Large intestine (tissue), 3 donors: ENCODE results near the gene DVL2. TPM values are rescaled to one million over a fixed set of nuclear protein-coding genes. Genes with fewer than 3 reads are reported as not detected.

Source experiments
- DNase-seq, 2 donors: peaks; one replicate each; pipeline versions ENCODE4 v3.0.0 to v3.0.0-alpha.2; 2013
- H3K27ac ChIP-seq: one replicate; pipeline ENCODE4 v1.5.1; 2013; ENCODE audit warnings: low read length
- H3K27me3 ChIP-seq: 2 replicates; pipeline ENCODE4 v1.6.1; 2013; ENCODE audit warnings: low read length; ENCODE audit not compliant: control insufficient read depth, insufficient read depth
- H3K36me3 ChIP-seq: 2 replicates; pipeline ENCODE4 v1.6.1; 2013; ENCODE audit warnings: low read length; ENCODE audit not compliant: control insufficient read depth, insufficient read depth
- H3K4me1 ChIP-seq: one replicate; pipeline ENCODE4 v1.6.1; 2013; ENCODE audit warnings: low read length; ENCODE audit not compliant: control insufficient read depth, insufficient read depth
- H3K4me3 ChIP-seq: one replicate; pipeline ENCODE4 v1.5.1; 2013; ENCODE audit warnings: low read length
- H3K9me3 ChIP-seq: one replicate; pipeline ENCODE4 v1.6.1; 2013; ENCODE audit warnings: mild to moderate bottlenecking, low read depth, low read length, moderate library complexity; ENCODE audit not compliant: control insufficient read depth
- WGBS: methylation state at CpG from one replicate; pipeline ENCODE4 v1.1.5; 2013; ENCODE audit warnings: low lambda C conversion rate; ENCODE audit not compliant: insufficient coverage; 5-methylcytosine and 5-hydroxymethylcytosine counted together
- polyA plus RNA-seq: library from polyadenylated mRNA; unstranded; fragments of 120-200 nt; gene quantifications from one replicate; pipeline ENCODE4 v1.2.1, GENCODE V29; 2013

DVL2 gene
- polyA plus RNA-seq, 1 donor = 44.5 TPM

DNA sequence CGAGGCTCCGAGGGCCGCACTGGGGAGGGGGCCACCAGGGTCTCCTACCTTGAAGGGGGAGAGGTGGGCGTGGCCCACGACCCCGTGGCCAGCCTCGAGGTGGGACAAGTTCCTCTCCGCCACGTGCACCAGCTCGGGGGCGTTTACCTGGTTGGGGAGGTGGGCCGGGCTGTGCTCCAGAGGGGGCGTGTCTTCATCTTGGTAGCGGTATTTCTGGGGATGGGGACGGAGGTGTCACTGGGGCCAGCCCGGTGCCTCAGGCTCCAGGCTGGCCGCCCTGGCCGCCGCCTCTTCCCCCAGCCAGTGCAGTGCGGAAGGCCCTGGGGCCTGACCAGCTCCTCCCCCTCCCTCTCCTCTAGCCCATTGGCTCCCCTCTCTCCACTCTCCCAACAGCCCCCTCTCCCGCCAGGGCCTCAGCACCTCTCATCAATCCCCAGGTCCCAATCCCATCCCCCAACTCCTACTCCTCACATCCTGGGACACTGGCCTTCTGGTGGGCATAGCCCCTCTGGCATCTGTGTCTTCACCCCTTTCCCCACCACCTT, 26.2 kb downstream of the DVL2 start:
- no peaks in the 10 kb centered on the region for H3K36me3 ChIP-seq

DNA sequence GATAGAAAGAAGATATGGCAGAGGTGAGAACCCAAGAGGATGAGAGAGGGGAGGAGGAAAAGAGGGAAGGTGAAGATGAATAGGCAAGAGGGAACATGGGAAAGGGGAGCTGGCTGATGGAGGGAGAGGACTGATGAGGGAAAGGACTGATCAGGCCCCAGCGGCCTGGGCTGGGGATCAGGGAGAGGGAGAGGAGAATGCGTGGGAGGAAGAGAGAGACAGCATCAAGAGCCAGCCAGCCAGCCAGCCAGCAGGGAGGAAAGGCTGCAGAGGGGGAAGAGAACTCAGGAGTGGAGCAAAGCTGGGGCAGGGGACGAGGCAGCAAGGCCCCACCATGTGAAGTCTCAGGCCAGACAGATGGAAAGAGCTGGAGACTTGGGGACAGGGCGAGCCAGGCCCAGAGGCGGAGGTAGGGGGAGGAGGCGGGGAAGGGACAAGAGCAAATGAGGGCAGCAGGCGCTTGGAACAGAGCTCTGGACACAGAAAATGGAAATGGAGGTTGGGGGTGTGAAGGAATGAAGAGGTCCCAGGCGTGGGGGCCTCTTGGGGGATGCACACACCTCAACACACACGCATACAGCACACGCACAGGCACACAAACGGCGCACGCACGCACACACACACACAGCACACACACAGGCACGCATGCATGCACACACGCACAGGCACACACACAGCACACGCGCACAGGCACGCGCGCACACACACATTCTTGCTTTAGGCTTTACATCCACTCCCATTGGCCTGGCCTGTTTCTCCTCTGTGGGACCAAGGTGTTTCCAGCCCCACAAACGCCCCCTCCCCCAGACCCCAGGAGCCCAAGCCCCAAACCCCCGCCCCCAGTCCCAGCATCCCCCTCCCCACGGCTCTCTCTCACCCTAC, 27.0 kb downstream of the DVL2 start:
- Histone ChIP-seq H3K27me3 (peaks cover 49% of the 10 kb centered on the region), H3K27ac (no peak overlapping the region), H3K4me1 (peaks cover 13% of the 10 kb centered on the region), H3K36me3 (peaks cover 6% of the 10 kb centered on the region), H3K9me3 (no peaks in the 10 kb centered on the region), H3K4me3 (no peak overlapping the region)
- 80% methylated on average over 1 of the region's 24 CpGs for WGBS
- DNase-seq = no peak

More for the DNA sequence above, 26.2 kb downstream of the DVL2 start:
- Histone ChIP-seq H3K4me3 (no peak overlapping the region), H3K27me3 (peaks cover 53% of the 10 kb centered on the region), H3K4me1 (peaks cover 13% of the 10 kb centered on the region), H3K27ac (no peak overlapping the region), H3K9me3 (no peaks in the 10 kb centered on the region)
- no peak for DNase-seq
- no CpG with 5 or more reads among the region's 21 CpGs for WGBS

DNA sequence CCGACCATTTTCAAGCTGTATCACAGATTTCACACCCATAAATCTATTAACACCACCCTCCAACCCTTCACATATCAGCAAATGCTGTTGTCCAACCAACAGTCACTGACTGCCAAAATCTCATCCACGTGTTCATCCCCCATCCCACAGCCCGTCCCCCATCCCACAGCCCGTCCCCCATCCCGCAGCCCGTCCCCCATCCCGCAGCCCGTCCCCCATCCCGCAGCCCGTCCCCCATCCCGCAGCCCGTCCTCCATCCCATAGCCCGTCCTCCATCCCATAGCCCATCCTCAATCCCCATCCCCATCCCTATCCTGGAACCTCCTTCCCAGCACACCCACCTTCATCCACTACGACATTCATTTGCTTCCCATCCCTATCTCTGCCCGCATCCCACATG, 28.8 kb downstream of the DVL2 start:
- Histone ChIP-seq H3K4me1 (peaks cover 13% of the 10 kb centered on the region), H3K9me3 (no peaks in the 10 kb centered on the region), H3K4me3 (peak overlapping the region; percentile 62), H3K27ac (peak overlapping the region; percentile 69), H3K36me3 (peaks cover 8% of the 10 kb centered on the region), H3K27me3 (peaks cover 35% of the 10 kb centered on the region)
- 36% methylated on average over 3 of the region's 15 CpGs for WGBS
- DNase-seq = no peak

DNA sequence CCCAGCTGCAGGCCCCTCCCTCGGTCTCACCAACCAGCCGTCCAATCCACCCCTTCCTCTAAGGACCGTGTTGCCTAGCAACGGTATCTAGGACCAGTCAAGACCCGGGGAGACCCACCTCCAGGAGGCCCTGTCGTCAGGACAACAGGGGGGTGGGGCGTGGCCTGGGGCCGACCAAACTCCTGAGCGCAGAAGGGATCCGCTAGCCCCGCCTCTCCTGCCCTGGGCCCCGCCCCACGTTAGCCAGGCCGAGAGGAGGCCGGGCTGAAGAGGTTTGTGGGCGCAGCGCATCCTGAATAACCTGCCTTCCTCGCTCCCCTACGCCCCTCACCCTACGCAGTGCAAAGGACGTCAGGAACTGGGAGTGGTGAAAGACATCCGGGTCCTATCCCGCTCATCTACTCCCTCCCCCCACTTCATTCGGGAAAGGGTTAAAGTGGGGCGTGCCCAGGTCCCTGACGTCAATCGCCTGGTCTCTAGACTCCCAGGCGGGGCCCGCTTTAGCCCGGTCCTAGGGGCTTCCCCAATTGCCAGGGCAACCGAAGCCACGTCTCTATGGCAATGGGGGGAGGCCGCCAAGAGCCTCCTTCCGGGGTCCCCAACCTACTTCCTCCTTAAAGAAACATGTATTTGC, 29.4 kb downstream of the DVL2 start:
- peaks cover 13% of the 10 kb centered on the region for H3K4me1 ChIP-seq
- WGBS = no CpG with 5 or more reads among the region's 34 CpGs
- H3K4me3 ChIP-seq = peak overlapping the region; percentile 62
- H3K27me3 ChIP-seq = peaks cover 28% of the 10 kb centered on the region
- peaks cover 8% of the 10 kb centered on the region for H3K36me3 ChIP-seq
- peak overlapping the region; percentile 69 for H3K27ac ChIP-seq
- H3K9me3 ChIP-seq = no peaks in the 10 kb centered on the region
- peak; percentile 82 to 86 for DNase-seq

DNA sequence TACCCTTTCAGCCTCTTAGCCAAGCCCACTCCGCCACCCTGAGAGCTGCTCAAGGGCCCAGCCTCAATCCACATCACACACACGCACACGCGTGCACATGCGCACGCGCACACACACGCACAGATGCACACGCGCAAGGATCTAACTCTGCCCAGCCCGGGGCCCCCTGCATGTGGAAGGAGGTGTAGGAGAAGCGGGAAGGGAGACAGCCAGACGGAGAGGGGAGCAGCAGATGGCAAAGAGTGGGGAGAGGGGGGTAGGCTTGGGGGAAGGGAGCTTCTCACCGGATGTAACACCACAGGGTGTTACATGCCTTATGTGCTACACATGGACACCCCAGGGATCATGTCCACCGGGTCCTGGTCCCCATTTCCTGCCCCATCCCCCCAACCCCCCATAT, 30.0 kb downstream of the DVL2 start:
- Histone ChIP-seq H3K36me3 (peaks cover 8% of the 10 kb centered on the region), H3K27ac (peak overlapping the region; percentile 69), H3K4me1 (peaks cover 13% of the 10 kb centered on the region), H3K4me3 (peak overlapping the region; percentile 62), H3K9me3 (no peaks in the 10 kb centered on the region), H3K27me3 (peaks cover 26% of the 10 kb centered on the region)
- WGBS = no CpG with 5 or more reads among the region's 15 CpGs
- DNase-seq = no peak

DNA sequence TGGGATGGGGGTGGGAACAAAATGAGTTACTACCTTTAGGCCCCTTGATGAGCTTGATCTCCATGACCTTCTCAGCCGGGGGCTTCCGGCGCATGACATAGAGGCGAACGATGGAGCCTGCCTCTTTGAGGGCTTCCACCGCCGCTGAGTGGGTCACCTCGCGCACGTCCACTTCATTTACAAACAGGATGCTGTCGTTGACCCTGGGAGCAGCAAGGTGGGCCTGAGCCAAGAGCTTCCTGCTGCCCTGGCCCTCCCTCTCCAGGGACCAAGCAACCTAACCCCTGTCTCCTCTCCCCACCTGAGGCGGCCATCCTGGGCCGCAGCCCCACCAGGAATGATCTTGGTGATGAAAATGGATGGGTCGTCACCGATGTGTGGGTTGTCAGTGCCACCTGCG, 30.9 kb downstream of the DVL2 start:
- H3K27me3 ChIP-seq = peaks cover 18% of the 10 kb centered on the region

DNA sequence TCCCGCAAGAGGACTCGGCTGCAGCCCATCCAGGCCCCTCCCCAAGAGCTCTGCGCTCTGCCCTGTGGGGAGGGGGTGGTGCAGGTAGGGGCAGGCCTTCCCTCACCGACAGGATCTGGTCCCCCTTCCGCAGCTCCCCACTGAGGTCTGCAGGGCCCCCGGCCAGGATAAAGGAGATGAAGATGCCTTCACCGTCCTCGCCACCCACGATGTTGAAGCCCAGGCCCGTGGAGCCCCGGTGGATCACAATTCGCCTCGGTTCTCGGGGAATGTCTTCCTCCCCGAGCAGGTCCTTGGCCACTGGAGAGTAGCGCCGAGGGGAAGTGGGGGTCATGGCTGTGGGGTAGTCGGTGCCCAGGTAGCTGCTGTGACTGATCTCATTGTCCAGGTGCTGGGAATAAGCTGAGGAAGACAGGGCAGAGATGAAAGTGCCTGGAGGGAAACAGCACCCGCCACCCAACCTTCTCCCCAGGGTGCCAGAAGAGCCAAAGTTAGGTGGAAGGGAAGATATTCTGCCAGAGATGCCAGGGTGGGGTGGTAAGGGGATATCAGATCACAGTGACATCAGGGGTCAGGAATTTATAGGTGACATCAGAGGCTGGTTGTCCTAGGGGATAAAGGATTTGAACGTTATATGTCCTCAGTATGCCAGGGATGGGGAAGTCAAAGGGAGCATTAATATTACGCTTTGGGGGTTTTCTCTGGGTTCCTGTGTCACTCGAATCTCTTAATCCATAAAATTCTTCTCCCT, 37.5 kb downstream of the DVL2 start:
- Histone ChIP-seq H3K36me3 (peaks cover 19% of the 10 kb centered on the region), H3K9me3 (no peaks in the 10 kb centered on the region), H3K27ac (no peak overlapping the region), H3K27me3 (no peaks in the 10 kb centered on the region), H3K4me1 (no peaks in the 10 kb centered on the region), H3K4me3 (no peak overlapping the region)
- DNase-seq = no peak
- 92% methylated on average over 2 of the region's 22 CpGs for WGBS

More for the DNA sequence above, 30.9 kb downstream of the DVL2 start:
- H3K4me3 ChIP-seq = no peak overlapping the region
- H3K27ac ChIP-seq = no peak overlapping the region
- no peak for DNase-seq
- H3K9me3 ChIP-seq = no peaks in the 10 kb centered on the region
- WGBS = no CpG with 5 or more reads among the region's 16 CpGs
- H3K36me3 ChIP-seq = peaks cover 8% of the 10 kb centered on the region
- H3K4me1 ChIP-seq = peaks cover 13% of the 10 kb centered on the region

DNA sequence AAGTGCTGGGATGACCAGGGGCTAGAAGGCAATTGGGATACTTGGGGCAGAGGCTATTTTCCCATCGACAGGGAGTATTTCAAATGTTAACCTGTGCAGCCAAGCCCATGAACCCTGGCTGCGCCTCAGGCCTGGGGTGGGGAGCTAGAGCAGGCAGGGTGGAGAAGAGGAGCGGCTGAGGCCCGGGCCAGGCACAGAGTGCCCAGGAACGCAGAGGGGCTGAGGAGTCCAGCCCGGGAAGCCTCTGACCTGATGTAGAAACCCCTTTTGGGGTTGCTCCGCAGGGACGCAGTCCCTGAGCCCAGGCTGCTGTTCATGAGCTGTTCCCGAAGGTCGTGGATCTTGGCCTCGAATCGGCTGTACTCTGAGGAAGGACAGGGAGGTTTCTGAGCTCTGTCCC, 38.3 kb downstream of the DVL2 start:
- no peak for DNase-seq
- WGBS = no CpG with 5 or more reads among the region's 12 CpGs
- Histone ChIP-seq H3K27me3 (no peaks in the 10 kb centered on the region), H3K4me1 (no peaks in the 10 kb centered on the region), H3K4me3 (no peak overlapping the region), H3K27ac (no peak overlapping the region), H3K9me3 (no peaks in the 10 kb centered on the region), H3K36me3 (peaks cover 19% of the 10 kb centered on the region)

DNA sequence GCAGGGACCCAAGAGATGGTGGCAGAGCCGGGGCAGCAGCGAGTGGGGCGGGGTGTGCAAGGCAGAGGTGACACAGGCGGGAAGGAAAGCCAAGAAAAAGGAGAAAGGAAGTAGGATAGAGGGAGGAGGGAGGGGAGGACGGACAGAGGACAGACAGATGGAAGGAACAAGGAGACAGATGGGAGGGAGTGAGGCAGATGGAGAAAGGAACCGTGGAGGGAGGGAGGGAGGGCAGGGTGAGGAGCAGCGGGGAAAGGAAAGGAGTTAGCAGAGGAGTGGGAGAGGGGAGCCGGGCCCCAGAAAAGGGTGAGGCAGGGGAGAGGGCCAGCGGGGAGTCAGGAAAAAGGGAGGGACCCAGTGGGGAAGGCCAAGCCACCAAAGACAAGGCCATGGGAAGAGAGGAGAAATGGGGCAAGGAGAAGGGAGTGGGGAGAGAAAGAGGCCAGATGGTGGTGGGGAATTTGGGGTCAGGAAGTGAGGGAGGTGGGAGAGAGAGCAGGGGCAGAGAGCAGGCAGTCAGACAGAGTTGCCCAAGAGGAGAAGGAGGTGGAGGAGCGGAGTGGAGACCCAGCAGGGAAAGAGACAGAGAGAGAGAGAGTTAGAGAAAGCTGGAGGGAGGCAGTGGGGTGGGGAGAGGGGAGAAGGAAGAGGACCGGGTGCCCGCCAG, 41.9 kb downstream of the DVL2 start:
- Histone ChIP-seq H3K4me3 (no peak overlapping the region), H3K27ac (no peak overlapping the region), H3K27me3 (no peaks in the 10 kb centered on the region), H3K4me1 (no peaks in the 10 kb centered on the region), H3K36me3 (peaks cover 20% of the 10 kb centered on the region), H3K9me3 (no peaks in the 10 kb centered on the region)
- WGBS = 52% methylated on average over 2 of the region's 12 CpGs
- no peak for DNase-seq
